ENCODE measurements around the gene NEU4. TPM values are rescaled to one million over a fixed set of nuclear protein-coding genes. Genes with fewer than 3 reads are reported as not detected.
"Not testable (repeated sequence)": the region's sequence is repeated elsewhere in the genome, so short reads cannot be mapped to it uniquely, and the experiment has no call there.

NEU4 gene
- total RNA-seq, result 0.49 TPM

GRCh38 chr2:241808721-241809382, at the start of gene NEU4:
NEU4 (plus strand) TSS chr2:241809193; CDS start chr2:241814485, 5,292 bp downstream.
- no peak for DNase-seq (ENCODE audit: low spot score)

- not testable (repeated sequence) for DNase-seq (ENCODE audit: low spot score)
Measured at GRCh38 chr2:241759893-241760292, 49.1 kb upstream of the NEU4 start.

GRCh38 chr2:241760301-241760771, 48.7 kb upstream of the NEU4 start:
- no peak for DNase-seq (ENCODE audit: low spot score)

GRCh38 chr2:241762321-241762932, 46.6 kb upstream of the NEU4 start:
- no peak for DNase-seq (ENCODE audit: low spot score)

GRCh38 chr2:241762933-241763369, 46.0 kb upstream of the NEU4 start:
- no peak for DNase-seq (ENCODE audit: low spot score)

- no peak for DNase-seq (ENCODE audit: low spot score)
Measured at GRCh38 chr2:241763551-241764274, 45.3 kb upstream of the NEU4 start.

GRCh38 chr2:241764275-241765241, 44.4 kb upstream of the NEU4 start:
- no peak for DNase-seq (ENCODE audit: low spot score)

- no peak for DNase-seq (ENCODE audit: low spot score)
Measured at GRCh38 chr2:241767464-241768250, 41.3 kb upstream of the NEU4 start.

- peak; percentile 42 for DNase-seq (ENCODE audit: low spot score)
Measured at GRCh38 chr2:241768251-241768711, 40.7 kb upstream of the NEU4 start.

- DNase-seq (ENCODE audit: low spot score), result no peak
Measured at GRCh38 chr2:241768850-241769249, 40.1 kb upstream of the NEU4 start.

- no peak for DNase-seq (ENCODE audit: low spot score)
Measured at GRCh38 chr2:241769819-241770184, 39.2 kb upstream of the NEU4 start.

- DNase-seq (ENCODE audit: low spot score), result peak; percentile 44
Measured at GRCh38 chr2:241770185-241770935, 38.6 kb upstream of the NEU4 start.

GRCh38 chr2:241770936-241771285, 38.1 kb upstream of the NEU4 start:
- no peak for DNase-seq (ENCODE audit: low spot score)

GRCh38 chr2:241771286-241772062, 37.5 kb upstream of the NEU4 start:
- peak; percentile 75 for DNase-seq (ENCODE audit: low spot score)

GRCh38 chr2:241772063-241772499, 36.9 kb upstream of the NEU4 start:
- DNase-seq (ENCODE audit: low spot score), result no peak

GRCh38 chr2:241773511-241774418, 35.2 kb upstream of the NEU4 start:
- DNase-seq (ENCODE audit: low spot score), result peak; percentile 46

GRCh38 chr2:241774419-241775222, 34.4 kb upstream of the NEU4 start:
- DNase-seq (ENCODE audit: low spot score), result peak; percentile 64
